GM19328 (cell line): ENCODE data around the gene DNAJB9.

Experiments
- ATAC-seq: cut with Tn5 transposase; IDR thresholded peaks from one replicate; pipeline ENCODE4 v1.9.1; 2021; ENCODE audit warnings: mild to moderate bottlenecking, moderate library complexity; ENCODE audit not compliant: unreplicated experiment

The DNAJB9 gene

GRCh38 chr7:108604307-108605077 is 34.8 kb downstream of the DNAJB9 start:
- no peak for ATAC-seq

- ATAC-seq, result no peak
Measured at GRCh38 chr7:108605559-108606201, 36.0 kb downstream of the DNAJB9 start.

- no peak for ATAC-seq
Measured at GRCh38 chr7:108609643-108610042, 40.0 kb downstream of the DNAJB9 start.

- ATAC-seq, result no peak
Measured at GRCh38 chr7:108611268-108611667, 41.6 kb downstream of the DNAJB9 start.

GRCh38 chr7:108613147-108613948 is 43.7 kb downstream of the DNAJB9 start:
- ATAC-seq, result peak; percentile 58

GRCh38 chr7:108613949-108614381 is 44.3 kb downstream of the DNAJB9 start:
- ATAC-seq, result no peak

GRCh38 chr7:108614896-108615295 is 45.2 kb downstream of the DNAJB9 start:
- no peak for ATAC-seq

GRCh38 chr7:108618056-108618455 is 48.4 kb downstream of the DNAJB9 start:
- ATAC-seq, result no peak

- peak; percentile 61 for ATAC-seq
Measured at GRCh38 chr7:108623220-108623619, 53.5 kb downstream of the DNAJB9 start.
